GM19025 (cell line): ENCODE measurements around the gene FCRLA.

Experiments
- ATAC-seq: cut with Tn5 transposase; IDR thresholded peaks from one replicate; pipeline ENCODE4 v1.9.1; 2021; ENCODE audit warnings: mild to moderate bottlenecking, low read depth, moderate library complexity; ENCODE audit not compliant: unreplicated experiment

The FCRLA gene

DNA sequence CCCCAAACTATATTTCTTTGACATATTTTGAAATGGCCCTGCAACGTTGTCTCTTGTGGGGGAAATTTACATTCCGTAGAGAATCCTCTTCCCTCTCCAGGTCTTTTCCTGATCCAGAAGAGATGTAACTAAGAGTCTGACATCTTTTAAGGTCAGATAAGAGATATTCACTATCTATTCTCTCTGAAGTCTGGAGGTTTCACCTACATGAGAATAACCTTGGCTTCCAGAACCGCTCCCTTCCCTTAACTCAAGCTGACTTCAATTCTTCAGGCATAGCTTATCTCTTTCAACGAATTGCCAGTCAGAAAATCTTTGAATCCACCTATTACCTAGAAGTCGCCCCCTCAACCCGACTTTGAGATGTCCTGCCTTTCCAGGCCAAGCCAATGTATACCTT lies 24.2 kb downstream of the FCRLA start:
- ATAC-seq = no peak

- no peak for ATAC-seq
Observed at GRCh38 chr1:161731981-161732718, 25.1 kb downstream of the FCRLA start.

GRCh38 chr1:161733526-161733925 lies 26.5 kb downstream of the FCRLA start:
- no peak for ATAC-seq

GRCh38 chr1:161735837-161736236 lies 28.8 kb downstream of the FCRLA start:
- ATAC-seq = no peak

- no peak for ATAC-seq
Observed at GRCh38 chr1:161736335-161736969, 29.4 kb downstream of the FCRLA start.

GRCh38 chr1:161737625-161738024 lies 30.6 kb downstream of the FCRLA start:
- ATAC-seq = no peak

- ATAC-seq = peak; percentile 73
Observed at GRCh38 chr1:161738627-161739287, 31.7 kb downstream of the FCRLA start.

- no peak for ATAC-seq
Observed at GRCh38 chr1:161739865-161740566, 33.0 kb downstream of the FCRLA start.

DNA sequence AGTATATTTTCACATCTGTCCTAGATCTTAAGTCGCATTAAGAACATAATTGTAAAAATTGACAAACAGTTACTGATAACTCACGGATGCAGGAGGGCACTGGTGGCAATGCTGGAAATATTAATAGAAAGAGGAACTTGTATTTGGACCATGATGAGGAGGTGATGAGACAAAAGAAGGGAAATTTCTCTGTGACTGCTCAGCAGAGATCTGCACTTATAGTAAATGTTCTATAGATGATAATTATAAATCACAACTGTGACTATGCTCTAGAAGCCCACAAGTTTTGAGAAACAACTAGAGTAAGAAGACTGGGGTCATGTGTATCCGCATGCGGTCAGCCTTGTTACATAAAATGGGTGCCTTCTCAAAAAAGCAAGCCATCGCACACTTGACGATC lies 33.9 kb downstream of the FCRLA start:
- ATAC-seq = no peak

GRCh38 chr1:161743231-161743630 lies 36.2 kb downstream of the FCRLA start:
- no peak for ATAC-seq

DNA sequence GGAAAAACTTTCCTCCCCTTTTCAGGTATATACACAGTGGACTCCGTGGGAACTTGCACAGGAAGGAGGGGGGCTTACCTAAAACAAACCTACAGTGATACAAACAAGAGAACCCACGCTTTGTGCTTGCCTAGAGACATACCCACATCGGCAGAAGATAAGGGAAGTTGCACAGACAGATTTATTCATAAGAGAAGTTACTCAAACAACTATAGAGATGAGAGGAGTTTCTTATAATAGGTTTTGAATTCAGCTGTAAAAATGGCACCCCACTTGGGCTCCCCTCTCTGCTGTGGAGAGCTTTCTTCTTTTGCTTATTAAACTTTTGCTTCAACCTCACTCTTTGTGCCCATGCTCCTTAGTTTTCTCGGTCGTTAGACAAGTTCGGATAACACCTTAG lies 40.8 kb downstream of the FCRLA start:
- ATAC-seq = no peak

DNA sequence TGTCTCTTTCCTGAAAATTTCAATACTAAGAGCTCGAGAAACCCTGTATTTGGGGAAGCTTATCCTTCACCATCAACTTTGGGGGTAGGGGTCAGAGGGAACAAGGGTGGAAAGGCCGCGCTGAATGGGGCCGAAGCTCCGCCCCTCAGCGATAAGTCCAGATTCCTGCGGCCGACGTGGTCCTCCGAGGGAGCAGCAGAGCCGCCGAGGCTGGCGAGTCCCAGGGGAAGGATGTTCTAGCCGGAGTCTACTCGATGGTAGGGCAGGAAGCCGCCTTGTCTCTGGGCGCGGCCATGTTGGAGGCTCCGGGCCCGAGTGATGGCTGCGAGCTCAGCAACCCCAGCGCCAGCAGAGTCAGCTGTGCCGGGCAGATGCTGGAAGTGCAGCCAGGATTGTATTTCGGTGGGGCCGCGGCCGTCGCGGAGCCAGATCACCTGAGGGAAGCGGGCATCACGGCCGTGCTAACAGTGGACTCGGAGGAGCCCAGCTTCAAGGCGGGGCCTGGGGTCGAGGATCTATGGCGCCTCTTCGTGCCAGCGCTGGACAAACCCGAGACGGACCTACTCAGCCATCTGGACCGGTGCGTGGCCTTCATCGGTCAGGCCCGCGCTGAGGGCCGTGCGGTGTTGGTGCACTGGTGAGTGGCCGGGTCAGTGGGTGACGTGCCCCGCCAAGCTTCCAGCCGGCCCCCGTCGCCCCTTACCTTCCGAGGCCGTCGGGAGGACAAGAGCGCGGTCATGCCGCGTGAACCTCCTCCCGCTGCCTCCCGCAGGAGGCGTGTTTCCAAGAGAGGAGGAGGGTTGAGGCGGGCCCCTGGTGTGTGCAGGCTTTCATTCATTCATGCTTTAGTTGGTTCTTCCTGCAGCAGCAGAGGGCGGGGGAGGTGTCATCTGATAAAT lies 42.7 kb downstream of the FCRLA start, which contains the start of gene DUSP12:
Gene DUSP12 (plus strand): TSS at position 278 of the 899 bp plus-strand sequence. CDS start 16 bp downstream, at position 294.
- ATAC-seq = peak; percentile 97

- ATAC-seq = no peak
Observed at GRCh38 chr1:161763522-161764098, 56.6 kb downstream of the FCRLA start.
